ENCODE measurements around the gene ARHGEF40.

ARHGEF40 gene

GRCh38 chr14:21098892-21099595 lies 28.9 kb downstream of the ARHGEF40 start:
- DNase-seq: no peak

- no peak for DNase-seq
Measured at GRCh38 chr14:21099596-21099985, 29.5 kb downstream of the ARHGEF40 start.

GRCh38 chr14:21100931-21101330 lies 30.8 kb downstream of the ARHGEF40 start, which contains the start of gene TMEM253:
Gene TMEM253, plus strand, starts transcription at chr14:21101066. Its CDS starts 278 bp downstream, at chr14:21101344.
- no peak for DNase-seq

GRCh38 chr14:21101802-21102413 lies 31.8 kb downstream of the ARHGEF40 start:
- no peak for DNase-seq

- DNase-seq: no peak
Measured at GRCh38 chr14:21102521-21103410, 32.7 kb downstream of the ARHGEF40 start.

GRCh38 chr14:21103411-21103709 lies 33.3 kb downstream of the ARHGEF40 start:
- DNase-seq: no peak

- peak; percentile 96 for DNase-seq
Measured at GRCh38 chr14:21103710-21104447, 33.8 kb downstream of the ARHGEF40 start.

- DNase-seq: peak; percentile 75
Measured at GRCh38 chr14:21104448-21105060, 34.5 kb downstream of the ARHGEF40 start.

- DNase-seq: no peak
Measured at GRCh38 chr14:21105095-21105494, 35.0 kb downstream of the ARHGEF40 start.

GRCh38 chr14:21106176-21106497 lies 36.0 kb downstream of the ARHGEF40 start:
- no peak for DNase-seq

GRCh38 chr14:21106498-21107282 lies 36.6 kb downstream of the ARHGEF40 start:
- peak; percentile 81 for DNase-seq

- DNase-seq: no peak
Measured at GRCh38 chr14:21107283-21107800, 37.2 kb downstream of the ARHGEF40 start.

- DNase-seq: no peak
Measured at GRCh38 chr14:21108791-21109190, 38.7 kb downstream of the ARHGEF40 start.

GRCh38 chr14:21109377-21110138 lies 39.5 kb downstream of the ARHGEF40 start:
- no peak for DNase-seq

GRCh38 chr14:21112255-21112654 lies 42.2 kb downstream of the ARHGEF40 start:
- no peak for DNase-seq

GRCh38 chr14:21113369-21113768 lies 43.3 kb downstream of the ARHGEF40 start:
- no peak for DNase-seq

GRCh38 chr14:21118933-21119332 lies 48.8 kb downstream of the ARHGEF40 start:
- DNase-seq: no peak

GRCh38 chr14:21120686-21121085 lies 50.6 kb downstream of the ARHGEF40 start:
- DNase-seq: no peak

- no peak for DNase-seq
Measured at GRCh38 chr14:21121122-21121521, 51.0 kb downstream of the ARHGEF40 start.

- DNase-seq: no peak
Measured at GRCh38 chr14:21123429-21123828, 53.3 kb downstream of the ARHGEF40 start.

GRCh38 chr14:21133901-21134300 lies 63.8 kb downstream of the ARHGEF40 start:
- DNase-seq: no peak

Data from left hindlimb (tissue), 1 donor.